A549 (cell line): ENCODE measurements around the gene MEGF10. TPM values are rescaled to one million over a fixed set of nuclear protein-coding genes. Genes with fewer than 3 reads are reported as not detected.

ENCODE experiments used
- ATAC-seq, 2 experiments: fragments of 200-7000 bp in 1 of 2; fragments of >200 bp in 1 of 2; cut with Nextera tagmentation in 1 of 2; cut with Tn5 transposase in 1 of 2; 3 replicates each; pipeline versions ENCODE4 v1.8.0 to v1.9.1; 2018 to 2020; ENCODE audit warnings: mild to moderate bottlenecking in 1 of 2, moderate library complexity in 1 of 2
- CTCF ChIA-PET: fragments of 300-600 bp; sonication (Branson Sonifier 250); formaldehyde crosslinking; extraction: SDS; loops from one replicate; lab custom pipeline; 2021; ENCODE audit warnings: antibody characterized with exemption, inconsistent platforms; lab: Yijun Ruan, JAX
- POLR2A ChIA-PET: fragments of 350-600 bp; formaldehyde crosslinking; extraction: SDS; loops from one replicate; lab custom pipeline; 2021; ENCODE audit warnings: antibody characterized with exemption, inconsistent platforms; lab: Yijun Ruan, JAX
- DNase-seq, 2 experiments: peaks; one replicate each; pipeline versions ENCODE4 v3.0.0 to v3.0.0-alpha.2; 2011 to 2016; ENCODE audit warnings: low read depth in 1 of 2, low spot score in 1 of 2
- FAIRE-seq: peaks from 2 replicates; lab custom pipeline; 2011; peaks lifted over from hg19 to GRCh38; lab: Jason Lieb, UNC
- H3K27ac ChIP-seq, 2 experiments: fragments of >200 bp; sonication (Bioruptor Twin); formaldehyde crosslinking; 3 replicates each; pipeline ENCODE4 v1.5.1; 2016 to 2017
- H3K4me1 ChIP-seq: fragments of >200 bp; sonication (Bioruptor Twin); formaldehyde crosslinking; 3 replicates; pipeline ENCODE4 v1.6.1; 2016
- H3K4me2 ChIP-seq: fragments of >200 bp; sonication (Bioruptor Twin); formaldehyde crosslinking; 3 replicates; pipeline ENCODE4 v1.6.1; 2016
- H3K4me3 ChIP-seq: fragments of >200 bp; sonication (Bioruptor Twin); formaldehyde crosslinking; 3 replicates; pipeline ENCODE4 v1.5.1; 2016
- H3K9me3 ChIP-seq: fragments of >200 bp; sonication (Bioruptor Twin); formaldehyde crosslinking; 3 replicates; pipeline ENCODE4 v1.6.1; 2016
- ATOH8 ChIP-seq: fragments of 250-450 bp; sonication (Bioruptor Pico); IDR thresholded peaks from 2 replicates; pipeline ENCODE4 v1.5.0; 2020; ENCODE audit warnings: low read depth, mild to moderate bottlenecking, moderate library complexity
- CHD2 ChIP-seq: fragments of 150-350 bp; IDR thresholded peaks from 2 replicates; pipeline ENCODE4 v1.6.1; 2014; ENCODE audit warnings: low read length; ENCODE audit not compliant: partially characterized antibody
- CHD4 ChIP-seq: fragments of 200-600 bp; sonication (generic); IDR thresholded peaks from 2 replicates; pipeline ENCODE4 v1.6.1; 2016; ENCODE audit warnings: antibody characterized with exemption, mild to moderate bottlenecking, borderline replicate concordance
- CTCF ChIP-seq: fragments of >200 bp; sonication (Bioruptor Twin); formaldehyde crosslinking; IDR thresholded peaks from 3 replicates; pipeline ENCODE4 v1.5.1; 2016
- EHMT2 ChIP-seq: fragments of 200-600 bp; sonication (generic); IDR thresholded peaks from 2 replicates; pipeline ENCODE4 v1.6.1; 2016; ENCODE audit warnings: antibody characterized with exemption, low read depth, mild to moderate bottlenecking, moderate library complexity
- ELK1 ChIP-seq: fragments of 150-350 bp; IDR thresholded peaks from 2 replicates; pipeline ENCODE4 v1.6.1; 2014; ENCODE audit warnings: low read depth, mild to moderate bottlenecking, low read length
- HDAC2 ChIP-seq: fragments of 200-600 bp; sonication (generic); IDR thresholded peaks from 2 replicates; pipeline ENCODE4 v1.6.1; 2016
- HES2 ChIP-seq: fragments of >200 bp; sonication (Bioruptor Twin); formaldehyde crosslinking; IDR thresholded peaks from 2 replicates; pipeline ENCODE4 v1.6.1; 2016
- HOXA7 ChIP-seq: fragments of 250-450 bp; sonication (Bioruptor Pico); IDR thresholded peaks from 2 replicates; pipeline ENCODE4 v1.5.0; 2020; ENCODE audit warnings: mild to moderate bottlenecking, moderate library complexity
- HOXB13 ChIP-seq: fragments of 250-450 bp; sonication (Bioruptor Pico); IDR thresholded peaks from 2 replicates; pipeline ENCODE4 v1.5.0; 2020; ENCODE audit warnings: low read depth, mild to moderate bottlenecking, moderate library complexity
- HOXB5 ChIP-seq: fragments of 250-450 bp; sonication (Bioruptor Pico); IDR thresholded peaks from 2 replicates; pipeline ENCODE4 v1.5.0; 2020; ENCODE audit warnings: mild to moderate bottlenecking, moderate library complexity
- JUNB ChIP-seq: fragments of >200 bp; sonication (Bioruptor Twin); formaldehyde crosslinking; IDR thresholded peaks from 2 replicates; pipeline ENCODE4 v1.6.1; 2016
- KDM1A ChIP-seq: fragments of 200-600 bp; sonication (generic); IDR thresholded peaks from 2 replicates; pipeline ENCODE4 v1.6.1; 2016; ENCODE audit warnings: low read depth, mild to moderate bottlenecking
- NFE2L2 ChIP-seq: fragments of 150-350 bp; conservative IDR thresholded peaks from 2 replicates; pipeline ENCODE4 v1.6.1; 2014; ENCODE audit warnings: low read length
- PHF8 ChIP-seq: fragments of 200-600 bp; sonication (generic); IDR thresholded peaks from 2 replicates; pipeline ENCODE4 v1.6.1; 2016; ENCODE audit warnings: low read depth, mild to moderate bottlenecking, antibody characterized with exemption, moderate library complexity, borderline replicate concordance
- POLR2A ChIP-seq: IDR thresholded peaks from 2 replicates; pipeline ENCODE4 v1.6.1; 2012; ENCODE audit warnings: mild to moderate bottlenecking, low read length
- RAD21 ChIP-seq, 2 experiments: fragments of >200 bp in 1 of 2; sonication (Bioruptor Twin) in 1 of 2; formaldehyde crosslinking in 1 of 2; IDR thresholded peaks in 1 of 2; conservative IDR thresholded peaks in 1 of 2; 2 replicates in 1 of 2; 3 replicates in 1 of 2; pipeline ENCODE4 v1.6.1; 2012 to 2018; ENCODE audit warnings: inconsistent platforms in 1 of 2
- RARB ChIP-seq: fragments of 250-450 bp; sonication (Bioruptor Pico); IDR thresholded peaks from 2 replicates; pipeline ENCODE4 v1.8.0; 2021; ENCODE audit warnings: mild to moderate bottlenecking, moderate library complexity
- RCOR1 ChIP-seq: fragments of 150-350 bp; IDR thresholded peaks from 2 replicates; pipeline ENCODE4 v1.6.1; 2014; ENCODE audit warnings: antibody characterized with exemption, low read length, low read depth
- SREBF2 ChIP-seq: fragments of 450-650 bp; IDR thresholded peaks from 2 replicates; pipeline ENCODE4 v1.6.1; 2014; ENCODE audit warnings: mild to moderate bottlenecking, moderate library complexity
- USF2 ChIP-seq: fragments of 450-650 bp; IDR thresholded peaks from 2 replicates; pipeline ENCODE4 v1.6.1; 2014; ENCODE audit warnings: antibody characterized with exemption
- ZC3H11A ChIP-seq: fragments of 450-650 bp; IDR thresholded peaks from 2 replicates; pipeline ENCODE4 v1.6.1; 2014; ENCODE audit warnings: antibody characterized with exemption, mild to moderate bottlenecking
- ZNF302 ChIP-seq: fragments of 250-450 bp; sonication (Bioruptor Pico); IDR thresholded peaks from 2 replicates; pipeline ENCODE4 v1.9.0; 2021; ENCODE audit warnings: inconsistent platforms, mild to moderate bottlenecking, moderate library complexity
- WGBS: methylation state at CpG from one replicate; pipeline ENCODE4 v1.1.6; 2017; ENCODE audit errors: missing lambda C conversion rate; 5-methylcytosine and 5-hydroxymethylcytosine counted together
- polyA plus RNA-seq, 4 experiments: library from polyadenylated mRNA; depleted of rRNA in 3 of 4; stranded (reverse); fragments of >200 nt; fragmentation: RNase III in 1 of 4; extraction: RNeasy Plus Mini Kit Qiagen cat#74134 plus additional on column Dnase treatment in 1 of 4; gene quantifications; 2 replicates in 3 of 4; 3 replicates in 1 of 4; pipeline ENCODE4 v1.2.3, GENCODE V29; 2011 to 2017

Gene MEGF10
- polyA plus RNA-seq, 2 of the 4 experiments (the other 2 are of a cell fraction), result 0.01 TPM; not detected in 1

GRCh38 chr5:127417528-127417927, 126.9 kb downstream of the MEGF10 start:
- Histone ChIP-seq H3K4me2 (no peak overlapping the region), H3K4me3 (no peak overlapping the region), H3K4me1 (no peaks in the 10 kb centered on the region), H3K9me3 (no peaks in the 10 kb centered on the region), H3K27ac (no peak overlapping the region)
- no peak for DNase-seq
- ChIA-PET CTCF (no interaction called here), POLR2A (no interaction called here)
- FAIRE-seq, result no peak
- WGBS, result 8% methylated on average over 2 of the region's 2 CpGs
- ATAC-seq, result no peak
- no peak for TF ChIP-seq USF2

GRCh38 chr5:127418367-127418766, 127.8 kb downstream of the MEGF10 start:
- Histone ChIP-seq H3K4me1 (no peaks in the 10 kb centered on the region), H3K4me3 (no peak overlapping the region), H3K27ac (no peak overlapping the region), H3K4me2 (no peak overlapping the region), H3K9me3 (no peaks in the 10 kb centered on the region)
- DNase-seq (no peak), FAIRE-seq (no peak), ATAC-seq (no peak)
- 33% methylated on average over 1 of the region's 1 CpG for WGBS
- TF ChIP-seq ZC3H11A (no peak), POLR2A (no peak), CTCF (no peak)
- POLR2A ChIA-PET, result no interaction called here
- CTCF ChIA-PET, result no interaction called here

GRCh38 chr5:127418974-127419682, 128.5 kb downstream of the MEGF10 start:
- no peaks in the 10 kb centered on the region for H3K9me3 ChIP-seq
- no peaks in the 10 kb centered on the region for H3K4me1 ChIP-seq
- DNase-seq (peak in 1 of 2 experiments; percentile 9), FAIRE-seq (no peak), ATAC-seq (no peak)
- 30% methylated on average over 7 of the region's 7 CpGs for WGBS
- H3K27ac ChIP-seq, result no peak overlapping the region
- TF ChIP-seq RARB (CRISPR knock-in tag) (no peak), CHD4 (no peak), ZNF302 (CRISPR knock-in tag) (no peak), SREBF2 (no peak), EHMT2 (no peak), HES2 (no peak)
- POLR2A ChIA-PET, result no interaction called here
- CTCF ChIA-PET, result no interaction called here
- no peak overlapping the region for H3K4me2 ChIP-seq
- H3K4me3 ChIP-seq, result no peak overlapping the region

- whole genome bisulfite sequencing, result 55% methylated on average over 18 of the region's 18 CpGs
- no peak overlapping the region for H3K27ac ChIP-seq
- H3K9me3 ChIP-seq, result no peaks in the 10 kb centered on the region
- ATAC-seq (0 out of 6 replicates have a peak, but pooled peaks of 1 of the 2 experiments have one; percentile 37), FAIRE-seq (no peak), DNase-seq (no peak)
- CTCF ChIA-PET, result no interaction called here
- H3K4me1 ChIP-seq, result no peaks in the 10 kb centered on the region
- no peak overlapping the region for H3K4me3 ChIP-seq
- H3K4me2 ChIP-seq, result no peak overlapping the region
- POLR2A ChIA-PET, result no interaction called here
- no peak for TF ChIP-seq ATOH8
- no peak for TF ChIP-seq PHF8
- TF ChIP-seq KDM1A, result no peak
- TF ChIP-seq CHD2, result no peak
- no peak for TF ChIP-seq HOXA7 (CRISPR knock-in tag)
- no peak for TF ChIP-seq JUNB
- TF ChIP-seq HDAC2, result no peak
- no peak for TF ChIP-seq CTCF
- TF ChIP-seq RAD21 (conservative IDR thresholded peaks at IDR 0.05 in 1 of 2, IDR thresholded peaks at IDR 0.05 in 1 of 2), result no peak
- no peak for TF ChIP-seq HOXB5 (CRISPR knock-in tag)
- no peak for TF ChIP-seq ELK1
- no peak for TF ChIP-seq RCOR1
- no peak for TF ChIP-seq HOXB13 (CRISPR knock-in tag)
- TF ChIP-seq NFE2L2, result no peak
Observed at GRCh38 chr5:127419683-127420257, 129.2 kb downstream of the MEGF10 start.
